Prostate gland (tissue), 2 donors: Measurements from ENCODE around the gene FCN1.

Source experiments
- POLR2A ChIP-seq: fragments of 450-650 bp; IDR thresholded peaks from one replicate; pipeline ENCODE4 v1.6.1; 2016; ENCODE audit warnings: antibody characterized with exemption, mild to moderate bottlenecking
- POLR2AphosphoS5 ChIP-seq: sonication (generic); formaldehyde crosslinking; IDR thresholded peaks from one replicate; pipeline ENCODE4 v1.6.1; 2017; ENCODE audit warnings: antibody characterized with exemption
- TF ChIP-seq, protein P1 (sequence below), 4 experiments: fragments of 200-600 bp in 2 of 4; fragments of 450-650 bp in 2 of 4; sonication (generic) in 2 of 4; IDR thresholded peaks; 1 replicate in 3 of 4; 2 replicates in 1 of 4; pipeline ENCODE4 v1.5.1; 2016 to 2019; ENCODE audit warnings: antibody characterized with exemption in 4 of 4, mild to moderate bottlenecking in 2 of 4, moderate library complexity in 2 of 4

DNA sequence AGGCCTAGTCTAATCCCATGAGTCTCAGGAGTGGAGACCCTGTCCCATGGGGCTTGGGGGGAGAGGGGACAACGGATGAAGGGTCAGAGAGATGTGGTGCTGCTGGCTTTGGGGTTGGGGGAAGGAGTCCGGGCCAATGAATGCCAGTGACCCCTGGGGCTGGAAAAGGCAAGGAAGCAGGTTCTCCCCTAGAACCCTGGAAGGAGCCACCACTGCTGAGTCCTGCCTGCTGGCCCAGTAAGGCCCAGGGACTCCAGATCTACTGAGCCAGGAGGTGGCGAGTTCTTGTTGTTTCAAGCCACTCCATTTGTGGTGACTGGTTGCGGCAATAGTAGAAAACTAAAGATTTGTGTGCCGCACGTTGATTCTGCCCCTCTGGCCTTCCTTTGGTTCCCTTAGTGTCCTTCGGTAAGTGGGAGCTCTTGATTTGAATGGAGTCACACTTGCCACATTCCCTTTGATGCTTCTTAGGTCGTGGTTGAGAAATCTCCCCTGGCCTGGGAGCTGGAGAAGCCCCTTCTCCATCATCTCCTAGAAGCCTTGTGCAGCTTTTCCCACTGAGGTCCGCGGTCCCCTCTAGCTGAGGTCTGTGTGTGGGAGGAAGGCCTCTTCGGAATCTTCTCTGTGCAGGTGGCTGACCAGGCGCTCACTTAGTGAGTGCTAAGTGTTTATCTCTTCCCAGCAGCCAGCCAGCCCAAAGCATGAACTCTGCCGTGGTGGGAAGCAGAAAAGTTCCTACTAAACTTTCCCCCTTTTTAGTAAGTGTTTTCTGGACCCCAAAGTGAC, 9.0 kb downstream of the FCN1 start:
- TF ChIP-seq, protein P1, sequence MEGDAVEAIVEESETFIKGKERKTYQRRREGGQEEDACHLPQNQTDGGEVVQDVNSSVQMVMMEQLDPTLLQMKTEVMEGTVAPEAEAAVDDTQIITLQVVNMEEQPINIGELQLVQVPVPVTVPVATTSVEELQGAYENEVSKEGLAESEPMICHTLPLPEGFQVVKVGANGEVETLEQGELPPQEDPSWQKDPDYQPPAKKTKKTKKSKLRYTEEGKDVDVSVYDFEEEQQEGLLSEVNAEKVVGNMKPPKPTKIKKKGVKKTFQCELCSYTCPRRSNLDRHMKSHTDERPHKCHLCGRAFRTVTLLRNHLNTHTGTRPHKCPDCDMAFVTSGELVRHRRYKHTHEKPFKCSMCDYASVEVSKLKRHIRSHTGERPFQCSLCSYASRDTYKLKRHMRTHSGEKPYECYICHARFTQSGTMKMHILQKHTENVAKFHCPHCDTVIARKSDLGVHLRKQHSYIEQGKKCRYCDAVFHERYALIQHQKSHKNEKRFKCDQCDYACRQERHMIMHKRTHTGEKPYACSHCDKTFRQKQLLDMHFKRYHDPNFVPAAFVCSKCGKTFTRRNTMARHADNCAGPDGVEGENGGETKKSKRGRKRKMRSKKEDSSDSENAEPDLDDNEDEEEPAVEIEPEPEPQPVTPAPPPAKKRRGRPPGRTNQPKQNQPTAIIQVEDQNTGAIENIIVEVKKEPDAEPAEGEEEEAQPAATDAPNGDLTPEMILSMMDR (IDR thresholded peaks at IDR 0.05): no peak
- TF ChIP-seq POLR2A (no peak), POLR2AphosphoS5 (no peak)
